Stimulated activated CD4-positive, alpha-beta T cell treated with anti-CD3 and anti-CD28 coated beads, Interleukin-12 subunit alpha, Interleukin-12 subunit beta, amount 100 ng/mL, for 24 hours (primary cell): ENCODE data around the gene WNK2.

ENCODE experiments used
- DNase-seq, 2 experiments: peaks; one replicate each; pipeline ENCODE4 v3.0.0-alpha.2; 2020; ENCODE audit warnings: low read depth in 2 of 2

The WNK2 gene

GRCh38 chr9:93369686-93370085, 185.7 kb downstream of the WNK2 start:
- DNase-seq, result no peak
